DMS 273 (cell line): ENCODE results near the gene AVP.
A peak's percentile ranks its signal among the peaks of the same experiment; 100 is the strongest.

Source experiments
- DNase-seq: peaks from one replicate; lab custom pipeline; 2025; ENCODE audit not compliant: unreplicated experiment; lab: John Stamatoyannopoulos, UW

AVP gene

DNA sequence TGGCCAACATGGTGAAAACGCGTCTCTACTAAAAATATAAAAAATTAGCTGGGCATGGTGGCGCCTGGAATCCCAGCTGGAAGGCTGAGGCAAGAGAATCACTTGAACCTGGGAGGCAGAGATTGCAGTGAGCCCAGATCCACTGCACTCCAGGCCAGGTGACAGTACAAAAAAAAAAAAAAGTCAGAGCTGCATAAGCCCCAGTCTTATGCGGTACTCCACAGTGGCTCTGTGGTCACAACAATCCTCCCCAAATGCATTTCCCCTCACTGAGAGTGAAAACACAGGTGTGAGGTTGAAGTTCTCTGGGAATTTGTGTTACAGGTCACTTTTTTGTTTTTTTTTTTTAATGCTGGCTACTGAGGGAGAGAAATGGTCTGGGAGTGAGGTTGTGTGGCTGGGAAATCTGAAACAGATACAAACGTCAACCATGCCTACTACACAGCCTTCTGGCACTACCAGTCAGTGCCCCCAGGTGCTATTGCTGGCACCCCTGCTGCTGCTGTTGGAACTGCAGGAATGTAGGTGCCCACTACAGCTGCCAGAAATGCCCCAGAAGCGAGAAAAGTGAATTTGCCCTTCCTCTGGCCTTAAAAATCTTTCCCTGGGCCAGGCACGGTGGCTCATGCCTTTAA is 33.0 kb downstream of the AVP start:
- peak; percentile 28 for DNase-seq

GRCh38 chr20:3047486-3048419 is 36.8 kb downstream of the AVP start:
- no peak for DNase-seq

- DNase-seq: peak; percentile 64
Observed at GRCh38 chr20:3046677-3047462, 37.7 kb downstream of the AVP start.

- peak; percentile 94 for DNase-seq
Observed at GRCh38 chr20:3045816-3046676, 38.5 kb downstream of the AVP start, which contains the start of gene MRPS26. MRPS26 (plus strand) TSS chr20:3046052; CDS start chr20:3046069, 17 bp downstream.

GRCh38 chr20:3045042-3045815 is 39.3 kb downstream of the AVP start:
- peak; percentile 67 for DNase-seq

DNA sequence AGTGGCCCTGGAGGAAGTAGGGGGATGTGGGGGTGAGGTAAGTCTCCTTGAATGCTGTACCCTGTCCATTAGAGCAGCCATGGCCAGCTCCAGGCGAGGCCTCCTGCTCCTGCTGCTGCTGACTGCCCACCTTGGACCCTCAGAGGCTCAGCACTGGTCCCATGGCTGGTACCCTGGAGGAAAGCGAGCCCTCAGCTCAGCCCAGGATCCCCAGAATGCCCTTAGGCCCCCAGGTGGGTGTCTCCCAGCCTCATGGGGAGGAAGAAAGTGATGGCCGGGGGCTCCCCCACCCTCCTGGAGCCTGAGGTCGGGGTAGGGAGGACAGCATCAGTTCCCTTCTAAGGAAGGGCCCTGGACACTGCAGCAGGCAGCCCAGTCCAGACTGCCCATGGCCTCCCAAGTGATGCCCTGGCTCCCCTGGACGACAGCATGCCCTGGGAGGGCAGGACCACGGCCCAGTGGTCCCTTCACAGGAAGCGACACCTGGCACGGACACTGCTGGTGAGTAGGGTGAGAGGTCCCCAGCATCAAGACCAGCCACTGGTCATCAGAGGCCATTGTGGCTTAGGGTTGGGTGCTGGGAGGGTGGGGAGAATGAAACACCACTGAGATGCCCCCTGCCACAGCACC is 40.1 kb downstream of the AVP start:
- no peak for DNase-seq

GRCh38 chr20:3043322-3043721 is 41.2 kb downstream of the AVP start, which contains the start of gene GNRH2:
GNRH2 (plus strand) TSS chr20:3043622; CDS start chr20:3044415, 793 bp downstream.
- DNase-seq: no peak

- DNase-seq: no peak
Observed at GRCh38 chr20:3042625-3043024, 41.9 kb downstream of the AVP start.

DNA sequence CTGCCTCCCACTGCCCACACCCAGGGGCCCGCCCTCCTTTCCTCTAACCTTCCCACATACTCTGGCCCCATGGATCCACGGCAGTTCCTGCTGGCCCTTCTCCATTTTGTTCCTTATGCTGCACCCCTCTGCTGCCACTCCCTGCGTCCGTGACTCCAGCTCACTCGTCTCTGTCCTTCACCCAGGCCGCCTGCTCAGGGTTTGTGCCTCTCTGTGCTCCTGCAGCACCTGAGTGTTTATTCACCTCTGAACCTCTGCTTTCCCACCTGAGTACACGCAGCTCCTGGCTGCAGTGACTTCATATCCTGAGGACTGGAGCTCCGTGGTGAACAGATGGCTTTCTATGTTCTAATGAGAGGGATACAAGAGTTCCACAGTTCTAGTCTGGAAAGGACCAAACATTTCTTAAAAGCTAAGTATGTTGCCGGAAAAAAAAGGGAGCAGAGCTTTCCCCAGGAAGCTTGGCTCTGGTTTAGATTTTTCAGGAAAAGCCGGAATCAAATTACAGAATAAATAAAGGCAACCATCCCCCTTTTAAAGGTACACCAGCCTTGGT is 42.6 kb downstream of the AVP start:
- DNase-seq: peak; percentile 50

- no peak for DNase-seq
Observed at GRCh38 chr20:3040086-3040485, 44.4 kb downstream of the AVP start.

DNA sequence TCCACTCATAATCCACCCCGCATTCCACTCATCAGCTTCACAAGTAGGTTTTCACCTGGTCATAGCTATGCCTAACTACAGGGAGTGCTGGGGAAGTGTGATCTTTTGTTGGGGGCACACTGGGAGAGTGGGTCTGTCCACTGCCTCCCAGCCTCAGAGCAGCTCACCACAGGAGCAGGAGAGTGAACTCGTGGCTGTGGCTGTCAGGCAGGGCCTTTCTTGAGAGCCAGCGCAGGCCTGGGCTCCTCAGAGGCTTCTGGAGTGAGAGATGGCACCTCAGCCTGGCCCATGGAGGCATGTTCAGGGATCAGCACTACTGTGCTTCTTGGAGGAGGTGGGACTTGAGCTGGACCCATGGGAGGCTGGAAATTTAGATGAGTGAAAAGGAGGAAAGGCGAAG is 45.1 kb downstream of the AVP start:
- DNase-seq: no peak

GRCh38 chr20:3038454-3038853 is 46.1 kb downstream of the AVP start:
- DNase-seq: no peak

DNA sequence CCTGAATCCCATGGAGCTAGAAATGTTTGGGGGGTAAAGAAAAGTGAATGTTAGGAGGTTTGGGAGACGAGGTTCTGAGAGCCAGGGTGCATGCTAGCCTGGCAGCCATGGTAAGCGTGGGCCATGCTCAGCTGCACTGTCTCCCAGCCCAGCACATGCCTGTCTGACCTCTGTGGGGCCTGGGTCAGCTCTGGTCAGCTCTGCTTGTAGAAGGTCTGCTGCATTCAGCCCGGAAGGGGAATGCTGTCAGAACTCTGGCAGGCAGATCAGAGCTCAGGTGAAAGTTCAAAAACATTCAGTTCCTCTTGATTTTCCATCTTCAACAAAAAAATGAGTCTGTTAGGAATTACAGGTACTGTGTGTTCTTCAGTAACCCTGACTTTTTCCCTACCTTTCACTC is 46.9 kb downstream of the AVP start:
- DNase-seq: no peak

- DNase-seq: no peak
Observed at GRCh38 chr20:3032624-3033023, 51.9 kb downstream of the AVP start.
